RKO (cell line): ENCODE results near the gene COMMD4.
"Not testable (repeated sequence)": the region's sequence is repeated elsewhere in the genome, so short reads cannot be mapped to it uniquely, and the experiment has no call there.

Source experiments
- DNase-seq: peaks from one replicate; pipeline ENCODE4 v3.0.0-alpha.2; 2016; ENCODE audit warnings: low spot score

Gene COMMD4

GRCh38 chr15:75380773-75381172, 44.9 kb downstream of the COMMD4 start:
- no peak for DNase-seq

GRCh38 chr15:75383986-75384385, 48.1 kb downstream of the COMMD4 start:
- DNase-seq = not testable (repeated sequence)
